GM19372 (cell line): ENCODE measurements around the gene AKAP6.
"Not testable (repeated sequence)": the region's sequence is repeated elsewhere in the genome, so short reads cannot be mapped to it uniquely, and the experiment has no call there.

Experiments used
- ATAC-seq: cut with Tn5 transposase; IDR thresholded peaks from one replicate; pipeline ENCODE4 v1.9.1; 2021; ENCODE audit warnings: mild to moderate bottlenecking, low read depth, moderate library complexity; ENCODE audit not compliant: unreplicated experiment

The AKAP6 gene

GRCh38 chr14:32434880-32435279, 105.8 kb downstream of the AKAP6 start:
- no peak for ATAC-seq

GRCh38 chr14:32435411-32435810, 106.3 kb downstream of the AKAP6 start:
- no peak for ATAC-seq

- no peak for ATAC-seq
These were observed 107.9 kb downstream of the AKAP6 start for GRCh38 chr14:32436993-32437392.

GRCh38 chr14:32438517-32438916, 109.4 kb downstream of the AKAP6 start:
- ATAC-seq: no peak

GRCh38 chr14:32443890-32444661, 115.0 kb downstream of the AKAP6 start:
- ATAC-seq: no peak

GRCh38 chr14:32447371-32447770, 118.3 kb downstream of the AKAP6 start:
- no peak for ATAC-seq

GRCh38 chr14:32449648-32450047, 120.5 kb downstream of the AKAP6 start:
- ATAC-seq: no peak

- ATAC-seq: no peak
These were observed 122.0 kb downstream of the AKAP6 start for GRCh38 chr14:32450919-32451675.

GRCh38 chr14:32453857-32454810, 125.0 kb downstream of the AKAP6 start:
- ATAC-seq: no peak

- no peak for ATAC-seq
These were observed 128.3 kb downstream of the AKAP6 start for GRCh38 chr14:32457213-32457920.

- no peak for ATAC-seq
These were observed 129.6 kb downstream of the AKAP6 start for GRCh38 chr14:32458720-32459119.

- no peak for ATAC-seq
These were observed 131.2 kb downstream of the AKAP6 start for GRCh38 chr14:32460267-32460666.

- not testable (repeated sequence) for ATAC-seq
These were observed 133.5 kb downstream of the AKAP6 start for GRCh38 chr14:32462553-32462952.

GRCh38 chr14:32468955-32469354, 139.9 kb downstream of the AKAP6 start:
- no peak for ATAC-seq

GRCh38 chr14:32469388-32470160, 140.5 kb downstream of the AKAP6 start:
- no peak for ATAC-seq

- ATAC-seq: no peak
These were observed 141.1 kb downstream of the AKAP6 start for GRCh38 chr14:32470161-32470715.

- no peak for ATAC-seq
These were observed 142.1 kb downstream of the AKAP6 start for GRCh38 chr14:32471181-32471580.

GRCh38 chr14:32472076-32472475, 143.0 kb downstream of the AKAP6 start:
- no peak for ATAC-seq
